Loucy (cell line): ENCODE results near the gene PC.

ENCODE experiments used
- H2AFZ ChIP-seq: fragments of 200-600 bp; sonication (generic); 2 replicates; pipeline ENCODE4 v1.6.0; 2016; ENCODE audit warnings: antibody characterized with exemption, mild to moderate bottlenecking, low read length, moderate library complexity
- H3F3A ChIP-seq: fragments of 200-600 bp; 2 replicates; pipeline ENCODE4 v1.6.0; 2016; ENCODE audit warnings: antibody characterized with exemption, low read depth, mild to moderate bottlenecking
- H3K27me3 ChIP-seq: fragments of 200-600 bp; sonication (generic); 2 replicates; pipeline ENCODE4 v1.6.1; 2014; ENCODE audit warnings: low read length, mild to moderate bottlenecking; ENCODE audit not compliant: insufficient read depth, poor library complexity, severe bottlenecking
- H3K36me3 ChIP-seq: fragments of 200-600 bp; sonication (generic); 2 replicates; pipeline ENCODE4 v1.6.1; 2016; ENCODE audit warnings: low read length; ENCODE audit not compliant: insufficient read depth
- H3K4me1 ChIP-seq: fragments of 200-600 bp; sonication (generic); 2 replicates; pipeline ENCODE4 v1.5.1; 2014; ENCODE audit warnings: low read length, mild to moderate bottlenecking; ENCODE audit not compliant: insufficient read depth, poor library complexity, severe bottlenecking
- H3K4me2 ChIP-seq: fragments of 200-600 bp; sonication (generic); 2 replicates; pipeline ENCODE4 v1.6.0; 2014; ENCODE audit warnings: antibody characterized with exemption, low read length, low read depth, mild to moderate bottlenecking; ENCODE audit not compliant: poor library complexity, severe bottlenecking
- H3K4me3 ChIP-seq: fragments of 200-600 bp; sonication (generic); 2 replicates; pipeline ENCODE4 v1.5.1; 2014; ENCODE audit warnings: low read length, mild to moderate bottlenecking, mixed read lengths; ENCODE audit not compliant: poor library complexity, severe bottlenecking
- H3K79me2 ChIP-seq: fragments of 200-600 bp; sonication (generic); 2 replicates; pipeline ENCODE4 v1.6.1; 2014; ENCODE audit warnings: low read length; ENCODE audit not compliant: insufficient read depth
- H3K9ac ChIP-seq: fragments of 200-600 bp; sonication (generic); 2 replicates; pipeline ENCODE4 v1.6.0; 2014; ENCODE audit warnings: mild to moderate bottlenecking, low read depth, low read length, moderate library complexity; ENCODE audit not compliant: poor library complexity, severe bottlenecking
- H3K9me2 ChIP-seq: fragments of 200-600 bp; sonication (generic); replicated peaks from 2 replicates; pipeline ENCODE4 v1.6.1; 2016; ENCODE audit warnings: low read depth, low read length, mixed read lengths
- H3K9me3 ChIP-seq: fragments of 200-600 bp; sonication (generic); 2 replicates; pipeline ENCODE4 v1.6.1; 2014; ENCODE audit warnings: mild to moderate bottlenecking, antibody characterized with exemption, low read length, low read depth; ENCODE audit not compliant: insufficient read depth
- H4K20me1 ChIP-seq: fragments of 200-600 bp; sonication (generic); 2 replicates; pipeline ENCODE4 v1.6.0; 2014; ENCODE audit warnings: antibody characterized with exemption, low read length, mild to moderate bottlenecking; ENCODE audit not compliant: insufficient read depth, poor library complexity, severe bottlenecking
- CTCF ChIP-seq: fragments of 200-600 bp; sonication (generic); conservative IDR thresholded peaks from 2 replicates; pipeline ENCODE4 v1.5.1; 2014; ENCODE audit warnings: mild to moderate bottlenecking, antibody characterized with exemption, low read length
- EZH2phosphoT487 ChIP-seq: fragments of 200-600 bp; IDR thresholded peaks from 2 replicates; pipeline ENCODE4 v1.6.1; 2018; ENCODE audit warnings: antibody characterized with exemption, mild to moderate bottlenecking, moderate library complexity, borderline replicate concordance

The PC gene

GRCh38 chr11:66871521-66871901, 86.7 kb downstream of the PC start:
- H3F3A ChIP-seq = no peaks in the 10 kb centered on the region
- no peaks in the 10 kb centered on the region for H3K27me3 ChIP-seq
- no peak overlapping the region for H3K4me3 ChIP-seq
- TF ChIP-seq CTCF = no peak
- no peak for TF ChIP-seq EZH2phosphoT487
- H3K4me2 ChIP-seq = no peak overlapping the region
- H4K20me1 ChIP-seq = no peaks in the 10 kb centered on the region
- no peak overlapping the region for H3K9ac ChIP-seq
- no peaks in the 10 kb centered on the region for H3K79me2 ChIP-seq
- H2AFZ ChIP-seq = no peak overlapping the region
- H3K9me2 ChIP-seq = no peaks in the 10 kb centered on the region
- no peaks in the 10 kb centered on the region for H3K36me3 ChIP-seq
- no peaks in the 10 kb centered on the region for H3K9me3 ChIP-seq
- H3K4me1 ChIP-seq = no peaks in the 10 kb centered on the region

GRCh38 chr11:66870616-66871520, 87.3 kb downstream of the PC start:
- no peaks in the 10 kb centered on the region for H3K9me3 ChIP-seq
- TF ChIP-seq EZH2phosphoT487 (no peak), CTCF (no peak)

GRCh38 chr11:66870131-66870530, 88.1 kb downstream of the PC start:
- Histone ChIP-seq H3K4me1 (no peaks in the 10 kb centered on the region), H3K79me2 (no peaks in the 10 kb centered on the region), H3K9me2 (no peaks in the 10 kb centered on the region), H3K9ac (no peak overlapping the region), H3K4me2 (no peak overlapping the region), H3K9me3 (no peaks in the 10 kb centered on the region), H4K20me1 (no peaks in the 10 kb centered on the region), H3K36me3 (no peaks in the 10 kb centered on the region), H3F3A (no peaks in the 10 kb centered on the region), H3K4me3 (no peak overlapping the region), H3K27me3 (no peaks in the 10 kb centered on the region), H2AFZ (no peak overlapping the region)
- TF ChIP-seq CTCF (no peak), EZH2phosphoT487 (no peak)

More at GRCh38 chr11:66870616-66871520, 87.3 kb downstream of the PC start:
- Histone ChIP-seq H3K79me2 (no peaks in the 10 kb centered on the region), H3K9ac (no peak overlapping the region), H3K27me3 (no peaks in the 10 kb centered on the region), H3K4me2 (no peak overlapping the region), H4K20me1 (no peaks in the 10 kb centered on the region), H3F3A (no peaks in the 10 kb centered on the region), H3K4me3 (no peak overlapping the region), H3K4me1 (no peaks in the 10 kb centered on the region), H2AFZ (no peak overlapping the region), H3K36me3 (no peaks in the 10 kb centered on the region), H3K9me2 (no peaks in the 10 kb centered on the region)
